HepG2 (cell line): ENCODE measurements around the gene ZNF175. TPM values are rescaled to one million over a fixed set of nuclear protein-coding genes. Genes with fewer than 3 reads are reported as not detected.

Source experiments
- ATAC-seq: fragments of 200-7000 bp; cut with Tn5 transposase; 3 replicates; pipeline ENCODE4 v1.9.1; 2020; ENCODE audit warnings: mild to moderate bottlenecking, moderate library complexity
- BruUV-seq: library from RNA; stranded (reverse); fragments of 400-500 nt; replicated peaks from 2 replicates; lab custom pipeline; 2021; lab: Mats Ljungman, UMichigan
- CTCF ChIA-PET: fragments of 300-600 bp; formaldehyde crosslinking; extraction: SDS; loops from one replicate; lab custom pipeline; 2021; ENCODE audit warnings: low total read pairs, inconsistent platforms, low intra/inter-chr PET ratio; lab: Yijun Ruan, JAX
- POLR2A ChIA-PET: fragments of 350-600 bp; sonication (Branson Sonifier 250); formaldehyde crosslinking; loops from one replicate; lab custom pipeline; 2020; ENCODE audit warnings: antibody characterized with exemption, inconsistent platforms; lab: Yijun Ruan, JAX
- DNase-seq: peaks from one replicate; pipeline ENCODE4 v3.0.0-alpha.2; 2015; ENCODE audit warnings: low spot score
- FAIRE-seq: peaks from 3 replicates; lab custom pipeline; 2011; peaks lifted over from hg19 to GRCh38; lab: Jason Lieb, UNC
- H2AFZ ChIP-seq: one replicate; pipeline ENCODE4 v1.6.1; 2011; ENCODE audit warnings: low read length, inconsistent platforms
- H3K27ac ChIP-seq: fragments of 300-600 bp; 3 replicates; pipeline ENCODE4 v1.8.0; 2011; ENCODE audit warnings: mixed run types, mild to moderate bottlenecking, mixed read lengths, low read length, inconsistent platforms; ENCODE audit not compliant: insufficient read depth; ENCODE audit errors: extremely low read length
- H3K27me3 ChIP-seq, 2 experiments: fragments of 200-600 bp in 1 of 2; 2 replicates in 1 of 2; 3 replicates in 1 of 2; pipeline versions ENCODE4 v1.6.0 to v1.8.0; 2011; ENCODE audit warnings: low read length in 2 of 2, mild to moderate bottlenecking in 2 of 2, moderate library complexity in 2 of 2, inconsistent platforms in 1 of 2; ENCODE audit not compliant: insufficient read depth in 2 of 2, control insufficient read depth in 1 of 2
- H3K36me3 ChIP-seq, 2 experiments: fragments of 200-600 bp in 1 of 2; replicated peaks in 1 of 2; 2 replicates in 1 of 2; 3 replicates in 1 of 2; pipeline versions ENCODE4 v1.5.1 to v1.8.0; 2011; ENCODE audit warnings: low read length in 2 of 2, inconsistent platforms in 1 of 2; ENCODE audit not compliant: insufficient read depth in 2 of 2, control insufficient read depth in 1 of 2
- H3K4me1 ChIP-seq: 2 replicates; pipeline ENCODE4 v1.5.1; 2012; ENCODE audit warnings: low read length, inconsistent platforms; ENCODE audit not compliant: insufficient read depth
- H3K4me2 ChIP-seq: 2 replicates; pipeline ENCODE4 v1.6.0; 2011; ENCODE audit warnings: low read depth, low read length, inconsistent platforms
- H3K4me3 ChIP-seq, 3 experiments: fragments of 200-600 bp in 1 of 3; sonication (generic), shearing (Covaris generic) in 1 of 3; replicated peaks in 1 of 3; 2 replicates each; pipeline ENCODE4 v1.5.1; 2011 to 2016; ENCODE audit warnings: low read length in 3 of 3, inconsistent platforms in 2 of 3, low read depth in 2 of 3, mild to moderate bottlenecking in 2 of 3, control low read depth in 1 of 3, mixed read lengths in 1 of 3; ENCODE audit not compliant: insufficient read depth in 1 of 3
- H3K79me2 ChIP-seq: one replicate; pipeline ENCODE4 v1.6.1; 2011; ENCODE audit warnings: low read length, inconsistent platforms; ENCODE audit not compliant: insufficient read depth
- H3K9ac ChIP-seq: 2 replicates; pipeline ENCODE4 v1.6.0; 2011; ENCODE audit warnings: mild to moderate bottlenecking, low read depth, low read length, inconsistent platforms; ENCODE audit not compliant: insufficient read depth
- H3K9me3 ChIP-seq: 2 replicates; pipeline ENCODE4 v1.5.1; 2012; ENCODE audit warnings: mild to moderate bottlenecking, low read length
- H4K20me1 ChIP-seq: 2 replicates; pipeline ENCODE4 v1.6.0; 2011; ENCODE audit warnings: inconsistent platforms, mild to moderate bottlenecking, low read length, moderate library complexity; ENCODE audit not compliant: insufficient read depth
- ATF7 ChIP-seq, 2 experiments: fragments of 450-650 bp in 1 of 2; sonication (generic) in 1 of 2; formaldehyde crosslinking in 1 of 2; IDR thresholded peaks; 2 replicates each; pipeline versions ENCODE4 v1.4.0 to v1.6.1; 2016 to 2020; ENCODE audit warnings: antibody characterized with exemption in 1 of 2, mild to moderate bottlenecking in 1 of 2, missing genetic modification reagents in 1 of 2
- EEA1 ChIP-seq: sonication (generic); formaldehyde crosslinking; IDR thresholded peaks from 2 replicates; pipeline ENCODE4 v1.5.1; 2020; ENCODE audit warnings: mild to moderate bottlenecking, missing genetic modification reagents, borderline replicate concordance
- ESRRA ChIP-seq: sonication (generic); formaldehyde crosslinking; IDR thresholded peaks from 2 replicates; pipeline ENCODE4 v1.5.1; 2020; ENCODE audit warnings: mild to moderate bottlenecking, low read depth, missing genetic modification reagents
- FOSL2 ChIP-seq: sonication (generic); formaldehyde crosslinking; IDR thresholded peaks from 2 replicates; pipeline ENCODE4 v1.4.0; 2020; ENCODE audit warnings: missing genetic modification reagents
- SMAD3 ChIP-seq: sonication (generic); formaldehyde crosslinking; IDR thresholded peaks from 2 replicates; pipeline ENCODE4 v1.4.0; 2020; ENCODE audit warnings: missing genetic modification reagents
- TGIF2 ChIP-seq: IDR thresholded peaks from 2 replicates; pipeline ENCODE4 v1.6.1; 2016; ENCODE audit warnings: control low read depth, missing compliant biosample characterization
- ZKSCAN1 ChIP-seq: fragments of 150-350 bp; IDR thresholded peaks from 2 replicates; pipeline ENCODE4 v1.6.1; 2014; ENCODE audit warnings: low read length
- ZNF138 ChIP-seq: sonication (generic); formaldehyde crosslinking; IDR thresholded peaks from 2 replicates; pipeline ENCODE4 v1.5.0; 2020; ENCODE audit warnings: mild to moderate bottlenecking, low read depth, missing genetic modification reagents
- ZNF546 ChIP-seq: sonication (generic); formaldehyde crosslinking; conservative IDR thresholded peaks from 2 replicates; pipeline ENCODE4 v1.8.1; 2023; ENCODE audit warnings: mild to moderate bottlenecking, missing genetic modification reagents
- ZNF569 ChIP-seq: sonication (generic); formaldehyde crosslinking; IDR thresholded peaks from 2 replicates; pipeline ENCODE4 v1.5.0; 2020; ENCODE audit warnings: mild to moderate bottlenecking, missing genetic modification reagents, moderate library complexity, borderline replicate concordance
- ZNF737 ChIP-seq: sonication (generic); formaldehyde crosslinking; IDR thresholded peaks from 2 replicates; pipeline ENCODE4 v1.5.0; 2020; ENCODE audit warnings: missing genetic modification reagents, mild to moderate bottlenecking, borderline replicate concordance
- WGBS: methylation state at CpG from one replicate; pipeline ENCODE4 v1.1.6; 2017; ENCODE audit warnings: low lambda C conversion rate; 5-methylcytosine and 5-hydroxymethylcytosine counted together
- in situ Hi-C: cut with HindIII; loops from 2 replicates; pipeline ENCODE4 v1.10.0; 2017; ENCODE audit warnings: low pct_unique_long_range_greater_than_20kb; ENCODE audit not compliant: extremely low pct_ligation_motif_present
- intact Hi-C: fragments of 100-400 bp; cut with micrococcal nuclease; formaldehyde crosslinking; loops from one replicate; pipeline ENCODE4 v1.10.0; 2022; ENCODE audit not compliant: unreplicated experiment
- polyA plus RNA-seq, 8 experiments: library from polyadenylated mRNA; depleted of rRNA in 3 of 8; stranded (reverse) in 7 of 8; unstranded in 1 of 8; fragments of >200 nt; fragmentation: Illumina TruSeq in 4 of 8; extraction: Trizol in 4 of 8; gene quantifications; 2 replicates each; pipeline versions ENCODE4 v1.2.1 to v1.2.3, GENCODE V29; 2011 to 2016; ENCODE audit warnings: low read depth in 4 of 8, missing spikeins in 1 of 8, mixed read lengths in 1 of 8; ENCODE audit not compliant: insufficient read depth in 1 of 8
- total RNA-seq, 5 experiments: library from RNA; depleted of rRNA; stranded (reverse); fragments of >200 nt; fragmentation: Illumina TruSeq; extraction: Trizol; gene quantifications; 2 replicates each; pipeline ENCODE4 v1.2.3, GENCODE V29; 2016; ENCODE audit warnings: low read depth in 1 of 5

Gene ZNF175
- total and polyA plus RNA-seq, 2 of the 13 experiments (the other 11 are each of a cell fraction or from before 2014, with no cell fraction given): 1.2 to 1.5 TPM

DNA sequence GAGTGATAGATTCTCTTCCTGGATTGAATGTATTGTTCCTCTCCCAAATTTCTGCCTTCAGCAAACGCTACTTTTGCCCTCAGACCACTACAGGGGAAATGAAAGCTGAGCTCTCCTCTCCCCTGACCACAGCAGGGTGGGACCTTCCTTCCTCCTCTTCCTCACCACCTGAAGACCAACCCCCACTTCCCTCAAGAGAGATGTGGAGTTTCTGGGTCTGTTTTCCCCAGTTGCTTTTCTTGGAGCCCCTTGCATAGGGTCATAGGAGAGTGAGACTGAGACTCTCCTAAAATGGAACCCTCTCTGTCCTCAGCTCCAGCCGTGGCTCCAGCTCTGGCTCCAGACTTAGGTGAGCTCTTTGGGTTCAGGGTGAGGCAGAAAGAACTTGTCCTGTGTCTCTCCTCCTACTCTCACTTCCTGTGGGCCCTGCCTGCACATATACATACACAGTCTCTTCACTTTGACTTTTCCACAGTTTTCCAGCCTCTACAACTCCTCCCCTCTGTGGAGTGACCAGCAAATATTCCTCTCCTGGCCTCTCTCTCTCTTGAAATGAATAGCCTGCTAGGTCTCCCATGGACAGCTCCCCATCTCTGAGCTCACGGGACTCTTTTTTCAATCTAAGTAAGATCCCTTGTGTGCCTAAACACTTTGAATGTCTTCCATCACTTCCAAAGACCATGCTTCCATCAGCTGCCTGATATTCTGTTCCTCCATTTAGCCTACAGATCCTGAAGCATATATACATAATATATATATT, 19.2 kb upstream of the ZNF175 start:
- FAIRE-seq (no peak), ATAC-seq (no peak)
- H3K9me3 ChIP-seq: no peaks in the 10 kb centered on the region
- no peak overlapping the region for H3K9ac ChIP-seq
- intact Hi-C loops: no loop called here
- POLR2A ChIA-PET: no interaction called here
- no peak overlapping the region for H3K4me3 ChIP-seq
- no peaks in the 10 kb centered on the region for H3K4me1 ChIP-seq
- no peak overlapping the region for H2AFZ ChIP-seq
- H3K27ac ChIP-seq: no peak overlapping the region
- H3K36me3 ChIP-seq: no peaks in the 10 kb centered on the region
- in situ Hi-C loops: no loop called here
- TF ChIP-seq TGIF2 (CRISPR knock-in tag) (no peak), EEA1 (CRISPR knock-in tag) (no peak), ZNF569 (CRISPR knock-in tag) (no peak), ATF7 (IDR thresholded peaks at IDR 0.05) (no peak), ATF7 (CRISPR knock-in tag; IDR thresholded peaks at IDR 0.05) (no peak), SMAD3 (no peak), ZNF737 (CRISPR knock-in tag) (no peak), ESRRA (CRISPR knock-in tag) (no peak), FOSL2 (no peak), ZNF546 (CRISPR knock-in tag) (no peak), ZNF138 (no peak), ZKSCAN1 (no peak)
- TF ChIP-seq, all 625 proteins: peak for 0
- Histone ChIP-seq H3K27me3 (no peaks in the 10 kb centered on the region; a peak in 1 of 5 replicates), H3K79me2 (no peaks in the 10 kb centered on the region), H4K20me1 (peaks cover 9% of the 10 kb centered on the region), H3K4me2 (no peak overlapping the region)
- no peak for DNase-seq
- no TSS peak for BruUV-seq
- CTCF ChIA-PET: no interaction called here
- 2% methylated on average over 3 of the region's 3 CpGs for WGBS
